Fibroblast of pulmonary artery (primary cell): ENCODE results near the gene GALNT15.
A peak's percentile ranks its signal among the peaks of the same experiment; 100 is the strongest.

ENCODE experiments used
- DNase-seq: peaks from one replicate; pipeline ENCODE4 v3.0.0-alpha.2; 2010; ENCODE audit warnings: low read depth
- H3K4me3 ChIP-seq: replicated peaks from 2 replicates; pipeline ENCODE4 v1.5.1; 2011; ENCODE audit warnings: low read depth, mild to moderate bottlenecking, control low read depth, low read length, moderate library complexity
- CTCF ChIP-seq: IDR thresholded peaks from 2 replicates; pipeline ENCODE4 v1.5.1; 2011; ENCODE audit warnings: mild to moderate bottlenecking, control low read depth, low read length, inconsistent platforms; ENCODE audit errors: missing control alignments

GALNT15 gene

GRCh38 chr3:16252988-16253387 is 78.5 kb downstream of the GALNT15 start:
- no peak overlapping the region for H3K4me3 ChIP-seq
- DNase-seq = no peak
- TF ChIP-seq CTCF = no peak

DNA sequence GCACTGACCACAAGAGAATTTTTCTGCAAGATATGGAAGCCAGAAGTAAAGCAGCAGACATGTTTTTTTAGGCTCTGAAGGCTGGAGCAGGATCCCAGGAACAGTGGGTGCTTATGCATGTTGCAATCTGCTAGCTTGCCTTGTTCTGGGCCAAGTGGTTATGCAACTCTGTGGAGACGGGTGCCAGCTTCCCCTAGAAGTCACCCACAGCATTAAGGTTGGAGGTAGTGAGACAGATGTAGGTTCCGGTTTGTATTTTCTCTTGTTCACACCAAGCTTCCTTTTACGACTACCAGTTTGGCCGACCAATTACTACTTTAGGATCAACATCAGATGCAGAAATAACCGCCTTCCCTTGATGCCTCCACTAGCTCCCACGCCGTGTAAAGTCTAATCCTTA is 79.1 kb downstream of the GALNT15 start:
- peak; percentile 69 for DNase-seq
- H3K4me3 ChIP-seq = no peak overlapping the region
- no peak for TF ChIP-seq CTCF

- no peak for TF ChIP-seq CTCF
- H3K4me3 ChIP-seq = no peak overlapping the region
- no peak for DNase-seq
These were observed 80.4 kb downstream of the GALNT15 start for GRCh38 chr3:16254916-16255315.

- no peak for TF ChIP-seq CTCF
- DNase-seq = no peak
- no peak overlapping the region for H3K4me3 ChIP-seq
These were observed 80.8 kb downstream of the GALNT15 start for GRCh38 chr3:16255326-16255725.

DNA sequence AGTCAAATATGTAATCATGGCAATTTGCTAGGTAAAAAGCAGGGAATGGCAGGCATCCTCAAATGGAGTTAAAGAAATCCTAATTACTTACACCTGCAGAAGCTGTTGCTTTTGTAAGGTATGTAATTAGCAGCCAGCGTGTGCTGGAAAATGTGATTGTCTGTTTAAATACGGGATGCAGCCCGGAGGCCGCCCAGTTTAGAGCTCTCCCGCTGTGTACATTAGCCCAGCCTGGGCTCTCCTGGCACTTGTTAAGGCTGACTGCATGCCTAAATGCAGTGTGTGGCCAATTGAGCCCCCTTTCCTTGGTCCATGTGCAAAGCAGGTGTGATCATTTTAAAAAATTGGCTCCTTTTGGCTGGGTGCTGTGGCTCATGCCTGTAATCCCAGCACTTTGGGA is 81.2 kb downstream of the GALNT15 start:
- no peak for DNase-seq
- TF ChIP-seq CTCF = no peak
- H3K4me3 ChIP-seq = no peak overlapping the region

GRCh38 chr3:16257309-16257708 is 82.8 kb downstream of the GALNT15 start:
- DNase-seq = no peak
- no peak for TF ChIP-seq CTCF
- H3K4me3 ChIP-seq = no peak overlapping the region

DNA sequence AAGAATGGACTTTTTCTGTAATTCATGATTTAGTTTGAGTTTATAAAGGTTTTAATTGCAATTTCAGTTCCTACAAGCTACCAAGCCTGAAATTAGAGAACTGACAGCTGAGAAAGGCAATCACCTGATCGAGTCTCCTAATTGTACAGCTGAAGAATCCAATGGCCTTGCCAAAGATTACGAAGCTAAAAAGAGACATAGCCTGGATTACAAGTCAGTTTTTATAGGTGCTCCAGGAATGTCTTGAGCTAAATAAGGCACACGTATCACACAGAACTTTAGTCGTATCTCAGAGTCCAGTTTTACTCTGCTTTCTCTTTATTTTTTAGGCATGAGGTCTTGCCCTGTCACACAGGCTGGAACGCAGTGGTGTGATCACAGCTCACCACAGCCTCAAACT is 83.7 kb downstream of the GALNT15 start:
- no peak overlapping the region for H3K4me3 ChIP-seq
- no peak for DNase-seq
- no peak for TF ChIP-seq CTCF
